Measurements from ENCODE around the gene KXD1.
A peak's percentile ranks its signal among the peaks of the same experiment; 100 is the strongest.

GRCh38 chr19:18590273-18591272 lies 32.9 kb downstream of the KXD1 start:
- TF ChIP-seq JUN (IDR thresholded peaks at IDR 0.05) (no peak; a peak in 1 of 5 replicates), ELK1 (IDR thresholded peaks at IDR 0.05; ENCODE audit: low read depth, low read length) (no peak), CTCF (IDR thresholded peaks at IDR 0.05) (peak; percentile 44), REST (IDR thresholded peaks at IDR 0.05) (no peak), CBX8 (IDR thresholded peaks at IDR 0.05) (no peak), MYC (IDR thresholded peaks at IDR 0.05; ENCODE audit: borderline replicate concordance, low read length) (peak; percentile 29; the same call in 1 of the 2 replicates), HOXA7 (CRISPR knock-in tag; IDR thresholded peaks at IDR 0.05) (no peak)
- TF ChIP-seq, protein P1, sequence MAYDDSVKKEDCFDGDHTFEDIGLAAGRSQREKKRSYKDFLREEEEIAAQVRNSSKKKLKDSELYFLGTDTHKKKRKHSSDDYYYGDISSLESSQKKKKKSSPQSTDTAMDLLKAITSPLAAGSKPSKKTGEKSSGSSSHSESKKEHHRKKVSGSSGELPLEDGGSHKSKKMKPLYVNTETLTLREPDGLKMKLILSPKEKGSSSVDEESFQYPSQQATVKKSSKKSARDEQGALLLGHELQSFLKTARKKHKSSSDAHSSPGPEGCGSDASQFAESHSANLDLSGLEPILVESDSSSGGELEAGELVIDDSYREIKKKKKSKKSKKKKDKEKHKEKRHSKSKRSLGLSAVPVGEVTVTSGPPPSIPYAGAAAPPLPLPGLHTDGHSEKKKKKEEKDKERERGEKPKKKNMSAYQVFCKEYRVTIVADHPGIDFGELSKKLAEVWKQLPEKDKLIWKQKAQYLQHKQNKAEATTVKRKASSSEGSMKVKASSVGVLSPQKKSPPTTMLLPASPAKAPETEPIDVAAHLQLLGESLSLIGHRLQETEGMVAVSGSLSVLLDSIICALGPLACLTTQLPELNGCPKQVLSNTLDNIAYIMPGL (CRISPR knock-in tag; IDR thresholded peaks at IDR 0.05; ENCODE audit: borderline replicate concordance) = no peak
